GM23338 (cell line): ENCODE data around the gene YTHDF1. TPM values are rescaled to one million over a fixed set of nuclear protein-coding genes. Genes with fewer than 3 reads are reported as not detected.

ENCODE experiments used
- EZH2phosphoT487 ChIP-seq: fragments of 200-600 bp; sonication (generic); IDR thresholded peaks from one replicate; pipeline ENCODE4 v1.8.1; 2018; ENCODE audit warnings: antibody characterized with exemption; ENCODE audit not compliant: unreplicated experiment
- JUNB ChIP-seq: IDR thresholded peaks from one replicate; pipeline ENCODE4 v1.6.1; 2016; ENCODE audit warnings: antibody characterized with exemption; ENCODE audit not compliant: unreplicated experiment
- POLR2AphosphoS5 ChIP-seq: IDR thresholded peaks from 2 replicates; pipeline ENCODE4 v1.6.1; 2016; ENCODE audit warnings: antibody characterized with exemption, low read depth
- REST ChIP-seq: IDR thresholded peaks from one replicate; pipeline ENCODE4 v1.6.1; 2018; ENCODE audit warnings: antibody characterized with exemption; ENCODE audit not compliant: unreplicated experiment
- polyA plus RNA-seq: library from polyadenylated mRNA; unstranded; fragments of >200 nt; fragmentation: Nextera tagmentation; extraction: Ambion mirVana; gene quantifications from 2 replicates; pipeline ENCODE4 v1.2.1, GENCODE V29; 2016
- total RNA-seq: library from RNA; depleted of rRNA; stranded (reverse); fragments of >200 nt; shearing (Covaris generic); gene quantifications from 2 replicates; pipeline ENCODE4 v1.2.3, GENCODE V29; 2014
- TF ChIP-seq, protein P1 (sequence below): fragments of 250-450 bp; sonication (Bioruptor Pico); IDR thresholded peaks from 2 replicates; pipeline ENCODE4 v1.5.0; 2020; ENCODE audit warnings: mild to moderate bottlenecking, moderate library complexity

The YTHDF1 gene
- total and polyA plus RNA-seq, 2 experiments from 2014 or later = 30.9 to 64.3 TPM

GRCh38 chr20:63151554-63152321 lies 64.2 kb downstream of the YTHDF1 start (continued):
- TF ChIP-seq, protein P1, sequence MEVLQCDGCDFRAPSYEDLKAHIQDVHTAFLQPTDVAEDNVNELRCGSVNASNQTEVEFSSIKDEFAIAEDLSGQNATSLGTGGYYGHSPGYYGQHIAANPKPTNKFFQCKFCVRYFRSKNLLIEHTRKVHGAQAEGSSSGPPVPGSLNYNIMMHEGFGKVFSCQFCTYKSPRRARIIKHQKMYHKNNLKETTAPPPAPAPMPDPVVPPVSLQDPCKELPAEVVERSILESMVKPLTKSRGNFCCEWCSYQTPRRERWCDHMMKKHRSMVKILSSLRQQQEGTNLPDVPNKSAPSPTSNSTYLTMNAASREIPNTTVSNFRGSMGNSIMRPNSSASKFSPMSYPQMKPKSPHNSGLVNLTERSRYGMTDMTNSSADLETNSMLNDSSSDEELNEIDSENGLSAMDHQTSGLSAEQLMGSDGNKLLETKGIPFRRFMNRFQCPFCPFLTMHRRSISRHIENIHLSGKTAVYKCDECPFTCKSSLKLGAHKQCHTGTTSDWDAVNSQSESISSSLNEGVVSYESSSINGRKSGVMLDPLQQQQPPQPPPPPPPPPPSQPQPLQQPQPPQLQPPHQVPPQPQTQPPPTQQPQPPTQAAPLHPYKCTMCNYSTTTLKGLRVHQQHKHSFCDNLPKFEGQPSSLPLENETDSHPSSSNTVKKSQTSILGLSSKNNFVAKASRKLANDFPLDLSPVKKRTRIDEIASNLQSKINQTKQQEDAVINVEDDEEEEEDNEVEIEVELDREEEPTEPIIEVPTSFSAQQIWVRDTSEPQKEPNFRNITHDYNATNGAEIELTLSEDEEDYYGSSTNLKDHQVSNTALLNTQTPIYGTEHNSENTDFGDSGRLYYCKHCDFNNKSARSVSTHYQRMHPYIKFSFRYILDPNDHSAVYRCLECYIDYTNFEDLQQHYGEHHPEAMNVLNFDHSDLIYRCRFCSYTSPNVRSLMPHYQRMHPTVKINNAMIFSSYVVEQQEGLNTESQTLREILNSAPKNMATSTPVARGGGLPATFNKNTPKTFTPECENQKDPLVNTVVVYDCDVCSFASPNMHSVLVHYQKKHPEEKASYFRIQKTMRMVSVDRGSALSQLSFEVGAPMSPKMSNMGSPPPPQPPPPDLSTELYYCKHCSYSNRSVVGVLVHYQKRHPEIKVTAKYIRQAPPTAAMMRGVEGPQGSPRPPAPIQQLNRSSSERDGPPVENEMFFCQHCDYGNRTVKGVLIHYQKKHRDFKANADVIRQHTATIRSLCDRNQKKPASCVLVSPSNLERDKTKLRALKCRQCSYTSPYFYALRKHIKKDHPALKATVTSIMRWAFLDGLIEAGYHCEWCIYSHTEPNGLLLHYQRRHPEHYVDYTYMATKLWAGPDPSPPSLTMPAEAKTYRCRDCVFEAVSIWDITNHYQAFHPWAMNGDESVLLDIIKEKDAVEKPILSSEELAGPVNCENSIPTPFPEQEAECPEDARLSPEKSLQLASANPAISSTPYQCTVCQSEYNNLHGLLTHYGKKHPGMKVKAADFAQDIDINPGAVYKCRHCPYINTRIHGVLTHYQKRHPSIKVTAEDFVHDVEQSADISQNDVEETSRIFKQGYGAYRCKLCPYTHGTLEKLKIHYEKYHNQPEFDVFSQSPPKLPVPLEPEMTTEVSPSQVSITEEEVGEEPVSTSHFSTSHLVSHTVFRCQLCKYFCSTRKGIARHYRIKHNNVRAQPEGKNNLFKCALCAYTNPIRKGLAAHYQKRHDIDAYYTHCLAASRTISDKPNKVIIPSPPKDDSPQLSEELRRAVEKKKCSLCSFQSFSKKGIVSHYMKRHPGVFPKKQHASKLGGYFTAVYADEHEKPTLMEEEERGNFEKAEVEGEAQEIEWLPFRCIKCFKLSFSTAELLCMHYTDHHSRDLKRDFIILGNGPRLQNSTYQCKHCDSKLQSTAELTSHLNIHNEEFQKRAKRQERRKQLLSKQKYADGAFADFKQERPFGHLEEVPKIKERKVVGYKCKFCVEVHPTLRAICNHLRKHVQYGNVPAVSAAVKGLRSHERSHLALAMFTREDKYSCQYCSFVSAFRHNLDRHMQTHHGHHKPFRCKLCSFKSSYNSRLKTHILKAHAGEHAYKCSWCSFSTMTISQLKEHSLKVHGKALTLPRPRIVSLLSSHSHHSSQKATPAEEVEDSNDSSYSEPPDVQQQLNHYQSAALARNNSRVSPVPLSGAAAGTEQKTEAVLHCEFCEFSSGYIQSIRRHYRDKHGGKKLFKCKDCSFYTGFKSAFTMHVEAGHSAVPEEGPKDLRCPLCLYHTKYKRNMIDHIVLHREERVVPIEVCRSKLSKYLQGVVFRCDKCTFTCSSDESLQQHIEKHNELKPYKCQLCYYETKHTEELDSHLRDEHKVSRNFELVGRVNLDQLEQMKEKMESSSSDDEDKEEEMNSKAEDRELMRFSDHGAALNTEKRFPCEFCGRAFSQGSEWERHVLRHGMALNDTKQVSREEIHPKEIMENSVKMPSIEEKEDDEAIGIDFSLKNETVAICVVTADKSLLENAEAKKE (CRISPR knock-in tag) = no peak
- no peak for TF ChIP-seq POLR2AphosphoS5
- no peak for TF ChIP-seq EZH2phosphoT487
- TF ChIP-seq REST = no peak
- no peak for TF ChIP-seq JUNB
